ENCODE data around the gene USH1G.
A peak's percentile ranks its signal among the peaks of the same experiment; 100 is the strongest.
"Not testable (repeated sequence)": the region's sequence is repeated elsewhere in the genome, so short reads cannot be mapped to it uniquely, and the experiment has no call there.

Gene USH1G

GRCh38 chr17:74922694-74923537, at the start of gene USH1G:
USH1G (minus strand) TSS chr17:74923255; CDS start chr17:74923073, 182 bp downstream.
- peak; percentile 55 for DNase-seq

DNA sequence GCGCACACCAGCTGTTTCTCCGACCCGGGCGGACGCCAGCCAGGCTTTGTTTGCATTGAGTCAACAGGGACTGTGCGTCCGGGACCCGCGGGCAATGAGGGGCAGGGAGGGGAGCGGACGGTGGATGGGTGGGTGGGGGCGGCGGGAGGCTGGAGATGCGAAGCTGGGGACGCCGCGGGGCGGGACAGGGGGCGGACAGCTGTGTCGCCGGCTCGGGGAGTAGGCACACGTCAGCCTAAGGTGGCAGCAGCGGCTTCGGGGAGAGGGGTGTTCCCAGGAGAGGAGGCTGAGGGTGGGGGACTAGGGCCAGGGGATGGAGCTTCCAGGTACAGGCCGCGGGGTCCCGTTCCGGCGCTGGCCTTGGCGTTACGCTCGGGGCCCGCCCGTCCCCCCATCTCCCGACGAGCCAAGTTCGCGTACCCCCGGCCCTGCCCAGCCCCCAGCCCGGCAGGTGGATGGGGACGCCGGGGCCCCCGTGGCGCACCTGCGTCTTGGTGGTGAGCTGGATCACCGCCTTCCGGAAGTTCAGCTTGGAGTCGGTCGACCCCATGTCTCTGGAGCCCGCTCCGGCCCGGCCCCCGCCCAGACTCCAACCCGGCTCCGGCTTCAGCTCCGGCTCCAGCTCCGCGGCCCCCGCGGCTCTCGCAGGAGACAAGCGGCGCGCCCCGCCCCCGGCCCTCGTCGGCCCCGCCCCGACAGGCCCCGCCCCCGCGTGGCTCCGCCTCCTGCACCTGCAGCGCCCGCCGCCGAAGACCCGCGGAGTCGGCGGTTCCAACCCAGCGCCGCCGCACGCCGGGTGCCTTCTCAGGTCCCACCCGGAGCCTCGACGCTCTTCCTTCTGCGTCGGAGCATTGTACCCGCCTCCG, 49.3 kb upstream of the USH1G start, which contains the start of gene HID1:
Gene HID1 (minus strand): TSS at position 653 of the 866 bp plus-strand sequence. CDS start 103 bp downstream, at position 550.
- DNase-seq = peak; percentile 93

GRCh38 chr17:74971842-74972106, 48.7 kb upstream of the USH1G start:
- DNase-seq = no peak

DNA sequence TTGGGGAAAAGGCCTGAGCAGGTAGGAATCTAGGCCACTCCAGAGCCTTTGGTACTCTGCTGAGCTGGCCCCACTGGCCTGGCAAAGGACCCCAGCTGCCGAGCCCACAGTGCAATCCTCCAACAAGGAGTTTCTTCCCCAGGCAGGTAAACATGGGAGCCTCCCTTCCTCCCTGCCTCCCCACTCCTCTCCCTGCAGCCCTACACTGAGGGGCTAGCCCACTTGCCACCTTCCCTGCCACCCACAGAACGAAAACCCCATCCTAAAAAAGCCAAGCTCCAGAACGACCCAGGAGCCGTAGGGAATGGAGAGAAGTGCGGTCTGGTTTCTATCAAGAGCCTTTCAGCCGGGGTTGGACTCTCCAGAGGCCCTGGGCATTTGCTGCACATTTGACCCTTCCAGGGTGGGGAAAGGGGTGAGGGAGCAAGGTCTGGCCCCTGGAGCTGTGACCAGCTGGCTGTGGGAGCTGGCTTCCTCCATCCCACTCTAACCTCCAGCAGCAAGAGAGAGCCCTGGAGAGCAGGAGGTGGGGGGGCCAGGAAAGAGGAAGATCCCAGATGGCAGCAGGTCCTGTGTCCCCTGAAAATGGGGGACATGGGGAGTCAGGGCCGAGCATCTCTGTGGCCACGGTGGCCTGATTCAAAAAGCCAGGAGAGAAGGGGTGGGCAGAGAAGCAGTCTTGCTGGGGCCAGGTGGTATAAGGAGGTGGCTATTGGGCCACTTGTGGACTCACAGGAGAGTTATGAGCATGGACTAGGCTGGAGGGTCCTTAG, 48.2 kb upstream of the USH1G start:
- DNase-seq = no peak

- DNase-seq = no peak
These were observed 47.3 kb upstream of the USH1G start for GRCh38 chr17:74970395-74970794.

GRCh38 chr17:74969501-74969900, 46.4 kb upstream of the USH1G start:
- not testable (repeated sequence) for DNase-seq

GRCh38 chr17:74968361-74968780, 45.3 kb upstream of the USH1G start:
- no peak for DNase-seq

DNA sequence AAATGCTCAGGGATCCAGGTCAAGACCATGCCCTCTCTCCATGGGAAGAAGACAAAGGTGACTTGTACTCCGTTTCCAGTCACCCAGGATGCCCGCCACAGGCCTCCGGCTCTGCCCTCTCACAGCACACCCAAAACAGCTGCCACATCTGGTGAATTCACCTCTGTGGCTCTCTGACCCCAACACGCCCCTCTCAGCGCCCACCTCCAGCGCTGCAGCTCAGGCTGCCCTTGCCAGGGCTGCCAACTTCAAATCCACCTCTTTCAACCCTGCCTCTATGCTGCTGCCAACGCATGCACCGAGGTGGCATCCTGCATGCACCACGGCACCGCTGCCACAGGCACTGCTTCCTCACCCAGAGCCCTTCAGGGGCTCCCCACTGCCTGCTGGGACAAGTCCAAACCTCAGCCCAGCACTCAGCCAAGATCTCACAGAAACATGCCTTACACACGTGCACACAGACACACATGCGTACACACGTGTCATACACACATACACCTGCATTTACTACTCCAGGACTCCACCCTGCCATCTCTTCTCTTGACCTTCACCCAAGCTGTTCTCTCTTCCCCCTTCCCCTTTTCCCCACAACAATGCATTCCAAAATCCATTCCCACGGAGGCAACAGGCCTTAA, 42.0 kb upstream of the USH1G start:
- no peak for DNase-seq

DNA sequence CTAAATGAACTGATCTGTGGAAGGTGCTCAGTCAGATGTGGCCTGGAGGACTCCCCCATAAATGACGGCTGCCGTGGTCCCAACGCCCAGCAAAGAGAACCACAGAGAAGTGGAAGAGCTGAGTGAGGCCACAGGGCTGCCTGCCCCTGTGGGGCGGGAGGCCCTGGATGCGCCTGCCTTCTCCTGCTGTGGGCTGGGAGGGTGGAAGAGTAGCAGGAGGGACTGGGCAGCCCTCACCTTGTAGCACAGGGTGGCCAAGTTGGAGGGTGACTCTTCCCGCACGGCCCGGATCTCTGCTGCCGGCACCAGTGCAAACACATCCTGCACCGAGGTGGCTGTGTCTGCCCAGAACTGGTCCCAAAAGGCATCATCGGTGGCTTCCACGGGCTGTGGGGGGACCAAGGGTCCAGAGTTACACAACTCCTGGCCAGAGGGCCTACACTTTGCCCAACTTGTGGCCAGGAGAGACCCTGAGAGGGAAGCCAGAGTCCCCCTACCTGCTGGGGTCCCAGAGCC, 41.2 kb upstream of the USH1G start:
- no peak for DNase-seq

DNA sequence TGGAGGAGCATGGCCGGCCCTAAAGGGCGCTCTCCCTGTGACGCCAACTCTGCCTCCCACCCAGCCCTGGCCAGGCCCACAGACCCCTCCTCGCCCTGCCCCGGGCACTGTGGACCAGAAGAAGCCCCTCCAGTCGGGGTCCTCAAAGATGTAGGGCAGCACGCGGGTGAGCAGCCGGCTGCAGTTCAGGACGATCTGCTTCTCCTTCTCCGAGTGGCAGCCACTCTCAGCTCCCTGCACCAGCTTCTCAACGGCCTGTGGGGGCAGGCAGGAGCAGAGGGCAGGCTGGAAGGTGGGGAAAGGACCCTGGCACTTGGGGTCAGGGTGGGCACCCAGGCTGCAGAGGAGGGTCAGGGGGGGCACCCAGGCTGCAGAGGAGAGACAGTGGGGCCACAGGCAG, 40.6 kb upstream of the USH1G start:
- DNase-seq = no peak

DNA sequence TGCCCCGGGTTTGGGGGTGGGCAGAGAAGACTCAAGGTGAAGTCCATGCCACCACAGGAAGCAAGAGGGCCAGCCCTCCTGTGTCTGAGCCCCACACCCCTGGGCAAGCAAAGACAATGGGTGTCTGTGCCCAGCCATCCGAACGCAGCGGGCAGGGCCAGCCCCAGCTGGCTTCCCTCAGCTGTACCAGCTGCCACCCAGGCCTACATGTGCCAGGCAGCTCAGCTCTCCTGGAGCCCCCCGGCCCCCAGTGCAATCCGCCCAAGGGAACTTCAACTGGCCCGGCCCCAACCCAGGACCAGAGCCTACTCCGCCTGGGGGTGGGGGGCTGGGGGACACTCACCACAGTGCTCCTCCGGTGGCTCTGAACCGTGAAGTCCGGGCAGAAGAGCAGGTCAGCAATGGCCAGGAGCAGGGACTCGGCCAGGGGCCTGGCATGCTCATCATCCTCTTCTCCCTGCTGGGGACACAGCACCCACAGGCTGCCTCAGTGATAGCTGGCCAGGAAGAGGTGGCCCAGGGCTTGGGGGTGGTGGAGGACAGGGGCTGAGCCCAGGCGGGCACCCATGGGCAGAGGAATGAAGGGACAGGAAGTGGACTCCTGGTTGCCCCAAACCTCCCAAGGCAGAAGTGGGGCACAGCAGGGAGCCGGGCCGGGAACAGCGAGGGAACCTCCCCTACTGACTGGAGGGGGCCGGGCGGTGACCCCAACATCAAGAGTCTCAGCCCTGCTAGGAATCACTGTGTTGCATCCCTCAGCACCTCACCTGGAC, 39.8 kb upstream of the USH1G start:
- no peak for DNase-seq

GRCh38 chr17:74961657-74962350, 38.7 kb upstream of the USH1G start:
- DNase-seq = peak; percentile 90

GRCh38 chr17:74960570-74961342, 37.7 kb upstream of the USH1G start:
- DNase-seq = no peak

GRCh38 chr17:74959826-74960515, 36.9 kb upstream of the USH1G start:
- no peak for DNase-seq

- DNase-seq = peak; percentile 71
These were observed 35.1 kb upstream of the USH1G start for GRCh38 chr17:74957935-74958740.

GRCh38 chr17:74956093-74956492, 33.0 kb upstream of the USH1G start:
- no peak for DNase-seq

- DNase-seq = no peak
These were observed 31.8 kb upstream of the USH1G start for GRCh38 chr17:74954665-74955421.

GRCh38 chr17:74954115-74954514, 31.1 kb upstream of the USH1G start:
- DNase-seq = peak; percentile 60
